GF-D8 (cell line): Measurements from ENCODE around the gene APOD.

Experiments
- DNase-seq: peaks from one replicate; lab custom pipeline; 2025; lab: John Stamatoyannopoulos, UW

Gene APOD

GRCh38 chr3:195524171-195524896, 59.4 kb downstream of the APOD start:
- DNase-seq = no peak

- peak; percentile 20 for DNase-seq
Measured at GRCh38 chr3:195522254-195523023, 61.3 kb downstream of the APOD start.
